GM21367 (cell line): ENCODE results near the gene ZNF516.

Source experiments
- ATAC-seq: cut with Tn5 transposase; IDR thresholded peaks from one replicate; pipeline ENCODE4 v1.9.1; 2021; ENCODE audit not compliant: unreplicated experiment

The ZNF516 gene

DNA sequence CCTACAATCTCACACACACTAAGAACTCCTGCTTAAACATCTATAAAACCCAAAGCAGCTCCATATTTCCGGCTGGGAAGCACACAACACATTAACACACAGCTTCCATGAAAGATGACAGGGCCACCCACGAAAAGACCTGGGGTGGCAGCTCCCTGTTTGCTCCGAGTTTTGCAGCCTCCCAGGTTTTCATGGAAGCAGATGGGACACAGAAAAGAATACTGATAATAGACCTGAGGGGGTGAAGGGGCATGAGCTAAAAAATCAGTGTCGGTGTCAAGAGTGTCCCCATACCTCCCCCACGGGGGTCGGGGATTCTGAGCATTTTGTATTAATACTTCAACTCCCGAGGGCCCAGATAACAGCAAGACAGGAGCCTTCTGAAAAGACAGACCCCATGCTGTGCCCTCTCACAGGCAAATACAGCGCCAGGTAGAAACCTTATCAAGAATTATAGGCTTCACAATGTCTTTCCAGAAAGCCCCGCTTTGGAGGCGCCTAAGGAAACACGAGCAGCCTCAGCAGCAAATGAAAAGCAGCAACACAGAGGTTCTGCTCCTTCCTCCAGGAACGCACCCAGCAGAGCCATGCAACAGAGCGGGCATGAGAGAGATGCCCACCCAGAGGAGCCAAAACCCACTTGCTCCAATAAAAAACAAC is 50.5 kb downstream of the ZNF516 start:
- ATAC-seq: no peak

DNA sequence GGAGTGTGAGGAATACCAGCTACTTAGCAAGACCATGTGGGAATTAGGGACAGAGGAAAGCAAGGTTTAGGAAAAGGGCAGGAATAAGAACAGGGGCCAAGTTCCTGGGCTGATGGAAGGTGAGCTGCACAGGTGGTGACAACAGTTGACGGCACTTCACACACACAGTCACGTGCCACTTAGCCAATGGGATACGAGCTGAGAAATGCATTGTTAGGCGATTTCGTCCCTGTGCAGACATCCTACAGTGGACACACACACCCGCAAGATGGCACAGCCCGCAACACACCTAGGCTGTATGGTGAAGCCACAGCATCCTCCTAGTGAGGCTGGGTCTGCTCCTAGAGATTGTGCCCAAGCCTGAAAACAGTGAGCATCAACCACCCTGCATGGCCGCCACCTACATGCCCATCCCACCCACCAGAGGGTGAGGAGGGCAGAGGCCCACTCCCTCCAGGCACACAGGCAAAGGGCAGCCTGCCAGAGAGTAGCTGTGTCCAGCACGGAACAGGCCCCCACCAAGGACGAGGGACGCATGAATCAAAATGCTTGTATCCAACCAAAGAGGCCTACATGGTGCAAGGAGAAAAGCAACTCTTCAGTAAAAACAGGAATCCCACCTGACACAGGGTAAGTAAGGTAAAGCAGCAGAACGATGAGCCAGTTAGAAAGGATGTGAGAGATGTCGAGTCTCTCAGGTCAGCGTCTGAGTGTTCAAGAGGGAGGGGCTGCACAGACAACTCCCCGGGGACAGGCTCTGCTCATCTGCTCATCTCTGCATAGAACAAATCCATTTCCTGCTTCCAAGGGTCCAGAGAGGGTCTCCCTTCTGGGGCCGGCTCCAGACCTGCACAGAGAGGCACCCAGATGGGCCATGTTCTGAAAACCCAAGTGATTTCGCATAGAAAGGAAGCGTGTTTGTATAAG is 51.3 kb downstream of the ZNF516 start:
- no peak for ATAC-seq

DNA sequence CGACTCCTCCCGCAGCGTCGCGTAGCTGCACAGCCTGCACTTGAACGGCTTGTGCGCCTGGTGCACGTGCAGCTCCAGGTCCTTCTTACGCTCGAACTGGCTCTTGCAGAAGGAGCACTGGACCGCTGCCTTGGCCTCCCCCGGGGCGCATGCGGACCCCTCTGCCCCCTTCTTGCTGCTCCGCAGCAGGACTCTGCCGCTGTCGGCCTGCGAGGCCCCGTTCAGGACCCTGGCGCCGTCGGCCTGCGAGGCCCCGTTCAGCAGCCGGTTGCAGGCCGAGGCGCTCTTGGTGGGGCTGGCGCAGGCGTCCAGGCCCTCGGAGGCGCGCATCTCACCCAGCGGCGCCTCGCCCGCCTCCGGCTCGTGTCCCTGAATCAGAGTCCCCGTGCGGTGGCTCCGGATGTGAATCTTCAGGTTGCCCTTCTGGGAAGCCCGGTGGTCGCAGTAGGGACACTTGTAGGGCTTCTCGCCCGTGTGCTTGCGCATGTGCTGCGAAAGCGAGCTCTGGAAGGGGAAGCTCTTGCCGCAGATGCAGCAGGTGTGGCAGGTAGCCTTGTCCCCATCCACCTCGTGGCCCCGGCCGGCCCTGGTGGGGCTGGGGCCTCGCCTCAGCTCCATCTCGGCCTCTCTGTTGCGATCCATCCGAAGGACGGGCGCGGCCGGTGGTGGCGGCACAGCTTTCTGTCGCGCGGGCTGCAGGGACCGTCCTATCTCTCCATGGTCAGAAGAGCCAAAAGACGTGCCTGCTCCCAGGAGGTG is 52.5 kb downstream of the ZNF516 start:
- ATAC-seq: no peak

DNA sequence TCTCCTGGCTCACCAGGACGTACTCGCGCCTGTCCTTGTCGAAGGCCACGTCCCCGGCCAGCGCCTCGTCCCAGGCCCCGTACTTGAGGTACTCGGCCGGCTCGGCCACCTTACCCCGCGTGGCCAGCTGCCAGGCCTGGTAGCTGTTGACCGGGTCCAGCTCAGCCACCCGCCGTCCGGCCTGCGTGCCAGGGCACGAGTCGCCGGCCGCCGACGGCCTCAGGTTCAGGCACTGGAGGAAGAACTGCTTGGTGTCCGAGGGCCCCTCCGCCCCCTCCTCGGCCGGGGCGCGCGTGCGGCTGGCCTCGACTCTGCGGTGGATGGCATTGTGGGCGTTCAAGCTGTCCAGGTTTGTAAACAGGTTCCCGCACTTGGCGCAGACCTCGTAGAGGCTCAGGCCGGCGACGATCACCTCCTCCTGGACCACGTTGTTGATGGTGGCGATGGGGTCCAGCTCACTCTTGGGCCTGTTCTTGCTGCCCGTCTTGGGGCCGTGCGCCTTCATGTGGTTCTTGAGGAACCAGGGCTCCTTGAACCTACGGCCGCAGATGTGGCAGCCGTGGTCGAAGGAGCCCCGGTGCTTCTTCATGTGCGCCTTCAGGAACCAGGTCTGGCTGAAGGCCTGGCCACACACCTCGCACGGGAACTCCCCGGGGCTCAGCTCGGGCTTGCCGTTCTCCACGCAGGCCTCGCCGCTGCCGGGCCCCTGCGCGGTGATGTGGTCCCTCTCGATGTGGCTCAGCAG is 53.2 kb downstream of the ZNF516 start:
- ATAC-seq: no peak

DNA sequence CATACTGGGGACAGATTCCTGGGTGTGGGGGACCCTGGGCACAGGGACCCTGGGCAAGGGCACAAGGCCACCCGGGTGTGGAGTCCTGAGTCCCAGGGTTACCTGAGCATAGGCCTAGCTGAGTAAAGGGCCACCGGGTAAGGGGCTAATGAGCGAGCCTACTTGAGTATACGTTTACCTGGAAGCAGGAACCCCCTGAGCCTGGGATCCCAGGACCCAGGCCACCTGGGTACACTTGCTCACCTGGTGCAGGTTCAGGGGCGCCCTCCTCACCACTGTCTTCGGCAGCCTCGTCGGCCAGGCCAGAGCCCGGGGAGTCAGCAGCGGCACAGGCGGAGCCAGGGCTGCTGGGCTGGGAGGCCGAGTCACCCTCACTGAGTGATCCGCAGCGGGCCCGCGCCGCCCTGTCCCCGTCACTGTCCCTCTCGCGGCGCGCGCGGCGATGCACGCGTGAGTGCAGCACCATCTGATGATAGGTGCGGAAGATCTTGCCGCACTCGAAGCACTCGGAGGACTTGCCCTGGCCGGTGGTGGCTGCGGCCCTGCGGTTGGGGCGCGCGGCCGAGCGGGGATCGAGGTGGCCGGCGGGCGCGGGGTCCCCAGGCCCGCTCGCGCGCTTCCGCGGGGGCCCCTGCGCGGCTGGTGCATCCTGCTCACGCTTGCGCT is 53.9 kb downstream of the ZNF516 start:
- no peak for ATAC-seq

DNA sequence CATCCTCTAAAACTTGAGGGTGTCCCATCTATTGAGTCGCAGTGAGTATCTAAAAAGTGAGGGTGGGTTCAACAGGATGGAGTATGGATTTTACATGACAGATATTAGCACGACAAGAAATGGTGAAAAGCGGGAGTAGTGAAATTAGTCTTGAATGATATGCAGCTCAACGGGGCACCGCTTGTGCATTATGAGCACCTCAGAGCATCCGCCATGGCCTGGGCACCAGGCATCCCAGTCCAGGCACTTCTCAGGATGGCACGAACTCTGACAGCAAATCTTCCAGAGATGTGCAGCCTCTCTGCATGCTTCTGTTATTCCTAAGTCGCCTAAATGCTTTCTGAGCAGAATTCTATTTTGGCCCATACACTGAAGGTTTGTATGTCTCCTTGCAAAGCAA is 57.1 kb downstream of the ZNF516 start:
- no peak for ATAC-seq

DNA sequence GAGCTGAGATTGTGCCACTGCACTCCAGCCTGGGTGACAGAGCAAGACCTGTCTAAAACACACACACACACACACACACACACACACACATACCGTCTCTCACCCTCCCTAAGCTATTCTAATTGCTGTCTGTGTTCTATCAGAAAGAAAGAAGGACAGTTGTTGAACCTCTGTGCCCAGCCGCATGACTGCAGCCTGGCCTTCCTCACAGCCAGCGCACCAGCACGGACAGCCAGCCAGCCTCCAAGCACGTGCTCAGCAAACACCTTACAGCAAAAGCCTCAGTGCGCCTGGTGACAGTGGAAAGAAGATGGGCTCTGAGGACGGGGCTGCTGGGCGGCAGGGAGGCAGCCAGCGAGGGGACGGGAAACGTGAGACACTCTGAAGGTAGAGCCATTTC is 58.0 kb downstream of the ZNF516 start:
- ATAC-seq: no peak

DNA sequence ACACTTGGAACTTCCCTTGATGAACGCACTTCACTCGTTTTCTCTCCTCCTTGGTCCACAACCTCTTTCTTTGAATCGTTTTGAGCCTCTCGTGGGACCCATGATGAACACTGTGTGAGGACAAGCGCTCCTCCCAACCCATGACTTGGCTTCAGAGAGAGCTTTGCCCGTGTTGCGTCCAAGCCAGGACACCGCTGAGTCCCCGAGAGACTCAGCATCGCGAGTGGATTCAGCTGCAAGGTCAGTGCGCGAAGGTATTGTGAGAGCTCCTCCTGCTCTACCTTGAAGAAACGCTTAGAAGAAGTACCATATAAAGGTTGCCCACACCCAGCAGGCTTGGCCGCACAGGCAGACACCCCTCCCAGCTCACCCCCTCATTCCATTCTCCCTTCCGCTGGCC is 58.7 kb downstream of the ZNF516 start:
- ATAC-seq: no peak

DNA sequence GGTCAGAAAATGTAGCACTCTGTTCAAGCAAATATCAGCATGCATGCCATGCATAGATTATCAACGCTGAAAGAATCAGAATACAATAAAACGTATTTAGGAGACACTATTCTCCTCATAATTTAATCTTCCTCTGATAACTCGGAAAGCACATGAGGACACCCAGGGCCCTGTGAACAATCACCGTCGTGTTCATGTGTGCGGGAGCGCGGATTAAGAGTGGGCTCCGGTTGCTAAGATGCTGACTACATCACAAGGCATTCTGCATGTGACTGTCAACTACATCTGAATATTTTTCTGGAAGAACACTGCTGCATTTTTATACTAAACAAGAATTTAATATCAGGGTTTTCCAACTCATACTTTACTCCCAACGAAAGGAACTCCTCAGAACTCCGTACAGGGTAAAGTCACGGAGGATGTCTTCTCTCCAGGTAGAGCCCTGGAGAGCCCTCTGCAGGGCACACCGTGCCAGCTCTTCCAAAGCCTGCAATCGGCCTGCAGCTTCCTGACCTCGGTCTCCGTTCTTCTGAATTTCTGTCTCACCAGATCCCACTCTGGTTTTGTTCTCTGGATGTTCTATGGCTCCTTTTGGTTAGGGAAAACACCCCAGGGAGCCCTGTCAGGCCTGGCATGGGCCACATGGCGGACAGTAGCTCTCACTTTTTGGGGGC is 59.6 kb downstream of the ZNF516 start:
- ATAC-seq: no peak

DNA sequence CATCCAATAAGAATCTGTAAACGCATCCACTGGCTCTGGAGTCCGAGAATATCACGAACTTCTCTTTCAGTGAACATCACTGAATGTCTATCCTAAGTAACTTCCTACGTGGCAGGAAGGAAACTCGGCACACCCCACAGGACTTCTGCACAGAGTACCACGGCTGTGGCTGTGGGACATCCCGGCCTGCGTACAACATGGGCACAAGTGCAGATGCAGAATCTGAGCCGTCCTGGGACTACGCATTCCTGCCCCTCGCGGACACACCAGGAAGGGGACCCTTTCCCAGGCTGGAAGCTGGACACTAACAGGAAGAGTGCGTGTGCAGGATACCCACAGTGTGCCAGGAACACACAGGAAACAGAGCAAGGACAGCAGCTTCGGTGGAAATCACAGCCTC is 60.6 kb downstream of the ZNF516 start:
- ATAC-seq: no peak

DNA sequence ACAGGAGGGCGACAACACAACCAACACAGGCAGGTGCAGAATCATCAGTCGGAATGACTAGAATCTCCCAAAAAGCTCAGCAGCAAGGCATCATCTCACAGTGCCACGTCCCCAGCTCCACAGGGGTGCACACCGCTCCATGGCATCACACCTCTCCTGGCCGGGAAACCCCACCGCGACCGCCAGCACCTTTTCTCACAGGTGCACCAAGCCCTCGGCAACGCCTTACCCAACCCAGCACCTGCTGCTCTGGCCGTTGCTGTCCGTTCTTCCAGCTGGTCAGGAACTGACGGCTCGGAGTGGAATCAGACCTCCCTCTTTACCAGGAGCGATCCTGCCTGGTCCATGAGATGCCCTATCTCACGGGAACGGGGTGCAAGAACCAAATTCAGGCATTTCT is 61.3 kb downstream of the ZNF516 start:
- no peak for ATAC-seq

DNA sequence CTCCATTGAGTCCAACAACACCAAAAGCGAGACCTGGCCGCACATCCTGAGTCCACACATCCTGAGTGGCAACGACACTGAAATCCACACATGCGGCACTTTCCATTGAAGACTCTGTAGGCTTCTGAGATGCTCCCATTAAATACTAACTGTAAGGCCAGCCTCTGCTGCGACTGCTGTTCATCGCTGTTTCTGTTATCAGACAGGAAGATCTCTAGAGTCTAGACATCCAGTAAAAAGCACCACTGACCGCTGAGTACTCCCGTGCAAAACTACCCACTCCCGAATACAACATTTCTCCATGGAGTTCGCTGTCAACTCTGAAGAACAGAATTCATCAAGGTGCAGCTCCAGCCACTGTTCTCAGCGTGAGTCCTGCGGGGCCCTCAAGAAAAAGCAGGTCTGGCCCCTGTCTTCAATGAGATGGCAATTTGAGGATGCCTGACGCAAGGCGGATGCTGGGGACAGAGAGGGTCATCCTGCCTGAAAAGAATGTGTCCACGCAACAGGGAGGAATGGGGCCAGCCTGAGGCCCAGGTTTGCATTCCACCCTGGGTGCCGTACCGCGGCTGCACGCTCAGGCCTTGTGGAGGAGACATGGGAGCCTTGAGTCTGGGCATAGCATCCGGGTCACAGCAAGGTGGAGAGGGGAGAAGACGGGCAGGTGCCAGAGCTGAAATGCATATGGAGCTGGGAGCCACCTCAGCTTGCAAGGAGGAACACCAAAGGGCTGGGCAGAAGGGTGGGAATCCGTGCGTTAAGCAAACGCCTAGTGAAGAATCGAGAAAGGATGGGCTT is 61.9 kb downstream of the ZNF516 start:
- ATAC-seq: no peak

DNA sequence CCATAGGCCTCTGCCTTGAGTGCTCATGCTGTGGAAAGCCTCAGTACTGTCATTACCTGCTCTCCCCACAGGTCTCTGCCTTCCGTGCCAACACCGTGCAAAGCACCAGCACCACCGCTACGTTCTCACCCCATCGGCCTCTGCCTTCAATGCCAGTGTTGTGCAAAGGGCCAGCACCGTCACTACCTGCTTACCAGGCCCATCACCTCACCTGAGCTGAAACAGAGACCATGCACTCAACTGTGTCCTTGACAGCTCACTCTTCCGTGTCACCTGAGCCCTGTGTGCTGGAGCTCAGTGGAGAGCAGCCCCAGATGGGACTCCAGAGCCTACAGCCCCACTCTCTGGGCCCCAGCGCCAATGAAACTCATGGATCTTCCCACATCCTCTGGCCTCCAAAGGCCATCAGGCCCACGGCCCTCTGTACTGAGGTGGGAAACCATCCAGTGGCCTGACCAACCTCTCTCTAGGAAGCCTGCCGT is 62.7 kb downstream of the ZNF516 start:
- no peak for ATAC-seq

DNA sequence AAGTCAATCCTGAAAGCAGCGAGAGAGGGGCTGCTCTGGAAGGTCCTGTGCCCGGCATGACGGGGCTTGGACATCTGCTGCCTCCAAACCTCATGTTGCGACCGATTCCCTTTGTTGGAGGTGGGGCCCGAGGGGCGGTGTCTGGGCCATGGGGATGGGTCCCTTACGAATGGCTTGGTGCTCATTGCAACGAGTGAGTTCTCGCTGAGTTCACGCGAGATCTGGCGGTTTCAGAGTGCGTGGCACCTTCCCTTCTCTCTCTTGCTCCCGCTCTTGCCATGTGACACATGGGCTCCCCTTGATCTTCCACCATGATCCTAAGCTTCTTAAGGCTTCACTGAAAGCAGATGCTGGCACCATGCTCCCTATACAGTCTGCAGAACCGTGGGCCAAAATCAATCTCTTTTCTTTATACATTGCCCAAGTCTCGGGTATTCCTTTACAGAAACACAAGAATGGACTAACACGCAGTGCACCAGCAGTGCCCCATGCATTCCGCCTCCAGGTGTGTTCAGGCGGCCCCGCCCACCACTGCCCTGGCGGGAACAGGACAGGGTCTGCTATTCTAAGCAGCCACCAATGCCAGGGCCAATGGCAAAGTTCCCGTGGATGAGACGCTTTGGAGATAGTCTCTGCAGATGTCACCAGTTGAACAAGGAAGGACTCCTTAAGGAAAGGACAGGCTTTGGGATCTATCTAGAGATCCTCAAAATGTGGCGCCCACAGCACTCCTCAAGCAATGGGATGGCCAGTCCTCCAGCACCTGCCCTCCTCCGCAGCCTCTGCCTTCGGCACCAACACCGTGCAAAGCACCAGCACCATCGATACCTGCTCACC is 63.4 kb downstream of the ZNF516 start:
- ATAC-seq: no peak

DNA sequence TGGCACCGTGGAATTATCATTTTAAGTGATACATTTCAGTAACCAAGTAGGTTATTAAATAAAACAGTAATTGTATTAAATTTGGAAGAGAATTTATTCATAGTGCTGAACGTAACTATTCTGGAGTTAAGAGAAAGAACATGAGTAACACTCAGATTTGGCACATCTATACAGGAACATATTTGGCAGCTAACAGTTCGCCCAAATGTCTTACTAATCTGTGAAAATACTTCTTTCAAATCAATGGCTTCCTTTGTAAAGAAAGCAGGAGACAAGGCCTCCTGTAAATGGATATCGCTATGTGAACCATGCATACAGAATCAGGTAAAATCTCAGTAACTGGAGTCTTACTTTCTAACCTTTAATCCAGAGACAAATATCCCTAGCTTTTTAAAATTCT is 64.4 kb downstream of the ZNF516 start:
- ATAC-seq: no peak

DNA sequence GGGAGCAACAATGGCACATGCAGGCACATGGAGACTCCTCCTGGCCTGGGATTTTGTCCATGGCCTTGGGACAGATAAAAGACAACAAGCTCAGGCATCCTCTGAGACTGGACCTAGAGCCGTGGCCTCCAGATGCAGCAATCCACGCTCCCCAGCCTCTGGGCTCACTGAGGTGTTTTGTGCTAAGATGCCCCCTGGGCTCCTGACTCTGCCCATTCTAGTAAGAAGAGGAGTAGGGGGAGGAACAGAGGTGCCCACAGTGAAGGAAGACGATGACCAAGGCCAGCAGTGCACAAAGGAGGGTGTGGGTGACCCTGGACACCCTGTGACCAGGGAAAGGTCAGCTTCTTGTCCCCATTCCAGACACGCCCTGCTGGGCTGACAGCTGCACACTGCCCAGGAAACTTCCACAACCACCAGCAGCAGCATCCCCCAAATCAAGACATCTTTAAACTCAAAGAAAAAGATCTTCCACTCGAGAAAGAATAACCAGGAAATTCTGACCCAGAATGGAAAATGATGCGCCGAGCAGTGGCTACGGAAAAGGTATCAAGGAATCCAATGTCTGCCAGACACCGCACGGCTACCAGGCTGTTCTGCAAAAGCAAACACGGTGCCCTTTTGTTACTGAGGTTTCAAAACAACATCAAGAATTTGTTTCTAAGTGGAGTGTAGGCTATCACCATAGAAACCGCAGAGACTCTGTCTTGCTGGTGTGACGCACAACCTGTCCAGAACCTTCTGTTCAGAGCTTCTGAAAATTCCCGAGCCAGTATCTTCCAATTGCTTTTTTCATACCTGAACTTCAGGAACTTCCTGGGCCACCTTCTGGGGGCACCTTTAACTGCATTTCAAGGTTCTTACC is 65.5 kb downstream of the ZNF516 start:
- ATAC-seq: no peak
